Hippocampal formation (tissue), 2 donors: ENCODE results near the gene HEXIM1.
A peak's percentile ranks its signal among the peaks of the same experiment; 100 is the strongest.

Source experiments
- DNase-seq, 2 donors: peaks; one replicate each; lab custom pipeline; 2025; lab: John Stamatoyannopoulos, UW

Gene HEXIM1

GRCh38 chr17:45146890-45147580, 1.2 kb upstream of the HEXIM1 start:
- DNase-seq: no peak

DNA sequence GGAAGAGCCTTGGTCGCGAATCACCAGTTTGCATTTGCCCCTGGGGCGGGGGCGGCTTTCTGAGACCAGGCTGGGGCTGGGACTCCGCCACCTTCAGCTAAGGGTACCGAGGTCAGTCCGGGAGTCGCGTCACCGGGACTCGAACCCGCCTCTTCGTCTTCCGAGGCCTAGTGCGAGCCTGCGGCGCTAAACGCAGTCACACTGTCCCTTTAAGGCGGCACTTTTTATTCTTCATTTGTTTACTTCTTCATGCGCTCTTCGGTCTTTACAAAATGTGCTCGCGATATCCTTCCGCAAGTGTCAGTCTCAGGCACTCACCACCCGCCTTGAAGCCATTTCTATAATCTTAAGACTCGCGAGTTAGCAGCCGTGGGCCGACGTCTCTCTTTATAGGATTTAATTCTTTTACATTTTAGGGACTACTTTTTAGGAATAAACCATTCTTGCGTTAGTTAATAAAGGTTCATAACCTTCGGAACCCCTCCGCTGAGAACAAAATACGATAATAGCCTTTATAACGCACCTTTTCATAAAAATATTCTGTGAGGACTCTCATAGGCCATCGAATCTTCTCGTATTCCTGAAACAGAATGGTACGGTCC, 593 bp upstream of the HEXIM1 start:
- DNase-seq: peak; percentile 78 to 96

DNA sequence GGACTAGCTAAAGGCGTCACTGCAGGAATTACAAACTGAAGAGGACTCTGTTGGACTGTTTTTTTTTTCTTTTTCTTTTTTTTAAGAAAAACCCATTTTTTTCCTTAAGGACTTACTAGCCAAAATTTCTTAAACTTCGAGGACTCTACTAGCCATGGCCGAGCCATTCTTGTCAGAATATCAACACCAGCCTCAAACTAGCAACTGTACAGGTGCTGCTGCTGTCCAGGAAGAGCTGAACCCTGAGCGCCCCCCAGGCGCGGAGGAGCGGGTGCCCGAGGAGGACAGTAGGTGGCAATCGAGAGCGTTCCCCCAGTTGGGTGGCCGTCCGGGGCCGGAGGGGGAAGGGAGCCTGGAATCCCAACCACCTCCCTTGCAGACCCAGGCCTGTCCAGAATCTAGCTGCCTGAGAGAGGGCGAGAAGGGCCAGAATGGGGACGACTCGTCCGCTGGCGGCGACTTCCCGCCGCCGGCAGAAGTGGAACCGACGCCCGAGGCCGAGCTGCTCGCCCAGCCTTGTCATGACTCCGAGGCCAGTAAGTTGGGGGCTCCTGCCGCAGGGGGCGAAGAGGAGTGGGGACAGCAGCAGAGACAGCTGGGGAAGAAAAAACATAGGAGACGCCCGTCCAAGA, 878 bp downstream of the HEXIM1 start:
- peak; percentile 79 to 83 for DNase-seq

DNA sequence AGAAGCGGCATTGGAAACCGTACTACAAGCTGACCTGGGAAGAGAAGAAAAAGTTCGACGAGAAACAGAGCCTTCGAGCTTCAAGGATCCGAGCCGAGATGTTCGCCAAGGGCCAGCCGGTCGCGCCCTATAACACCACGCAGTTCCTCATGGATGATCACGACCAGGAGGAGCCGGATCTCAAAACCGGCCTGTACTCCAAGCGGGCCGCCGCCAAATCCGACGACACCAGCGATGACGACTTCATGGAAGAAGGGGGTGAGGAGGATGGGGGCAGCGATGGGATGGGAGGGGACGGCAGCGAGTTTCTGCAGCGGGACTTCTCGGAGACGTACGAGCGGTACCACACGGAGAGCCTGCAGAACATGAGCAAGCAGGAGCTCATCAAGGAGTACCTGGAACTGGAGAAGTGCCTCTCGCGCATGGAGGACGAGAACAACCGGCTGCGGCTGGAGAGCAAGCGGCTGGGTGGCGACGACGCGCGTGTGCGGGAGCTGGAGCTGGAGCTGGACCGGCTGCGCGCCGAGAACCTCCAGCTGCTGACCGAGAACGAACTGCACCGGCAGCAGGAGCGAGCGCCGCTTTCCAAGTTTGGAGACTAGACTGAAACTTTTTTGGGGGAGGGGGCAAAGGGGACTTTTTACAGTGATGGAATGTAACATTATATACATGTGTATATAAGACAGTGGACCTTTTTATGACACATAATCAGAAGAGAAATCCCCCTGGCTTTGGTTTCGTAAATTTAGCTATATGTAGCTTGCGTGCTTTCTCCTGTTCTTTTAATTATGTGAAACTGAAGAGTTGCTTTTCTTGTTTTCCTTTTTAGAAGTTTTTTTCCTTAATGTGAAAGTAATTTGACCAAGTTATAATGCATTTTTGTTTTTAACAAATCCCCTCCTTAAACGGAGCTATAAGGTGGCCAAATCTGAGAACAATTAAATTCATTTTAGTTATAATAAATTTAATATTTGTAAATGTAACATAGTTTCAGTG, 1.7 kb downstream of the HEXIM1 start:
- peak; percentile 62 to 72 for DNase-seq

DNA sequence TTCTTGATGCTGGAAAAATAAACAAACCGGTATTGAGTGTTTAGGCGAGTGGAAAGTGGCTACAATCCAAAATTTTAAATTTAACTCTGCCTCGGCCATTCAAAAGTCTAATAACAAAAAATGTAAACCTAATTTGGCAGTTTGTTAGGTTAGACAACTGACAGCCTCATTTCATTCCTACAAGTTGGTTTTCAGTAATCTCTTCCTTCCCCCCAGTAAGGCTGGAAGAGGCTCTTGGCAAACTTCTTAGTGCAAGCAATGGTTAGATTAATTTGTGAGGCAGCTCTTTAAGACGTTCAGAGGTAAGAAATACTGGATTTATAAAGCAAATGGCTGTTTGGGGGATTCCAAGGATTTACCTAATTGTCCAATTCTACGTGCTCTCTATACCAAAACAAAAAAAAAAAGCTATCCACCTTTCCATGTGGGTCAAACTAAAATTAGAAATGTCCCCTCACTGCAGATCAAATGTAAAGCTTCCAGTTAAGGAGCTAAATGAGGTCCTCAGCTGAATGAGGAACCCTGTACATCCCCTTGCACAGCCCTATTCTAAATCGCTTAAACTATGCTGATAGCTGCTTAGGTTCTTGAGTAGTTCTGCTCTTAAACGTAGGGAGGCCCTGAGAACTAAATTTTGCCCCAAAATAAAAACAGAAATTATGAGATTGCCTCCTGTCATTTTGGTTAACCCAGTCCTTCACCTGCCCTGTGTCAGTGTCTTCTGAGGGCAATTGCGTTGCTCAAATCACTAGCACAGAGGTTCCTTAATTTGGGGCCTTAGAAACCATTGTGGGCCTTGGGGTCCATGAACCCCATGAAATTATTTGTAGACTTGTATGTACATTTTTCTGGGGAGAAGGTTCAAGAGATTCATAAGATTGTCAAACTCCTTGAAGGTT, 2.9 kb downstream of the HEXIM1 start:
- no peak for DNase-seq

- no peak for DNase-seq
These were observed 6.8 kb downstream of the HEXIM1 start for GRCh38 chr17:45155029-45155428.

- DNase-seq: no peak
These were observed 7.2 kb downstream of the HEXIM1 start for GRCh38 chr17:45155483-45155882.

GRCh38 chr17:45156242-45156641, 8.0 kb downstream of the HEXIM1 start:
- no peak for DNase-seq

DNA sequence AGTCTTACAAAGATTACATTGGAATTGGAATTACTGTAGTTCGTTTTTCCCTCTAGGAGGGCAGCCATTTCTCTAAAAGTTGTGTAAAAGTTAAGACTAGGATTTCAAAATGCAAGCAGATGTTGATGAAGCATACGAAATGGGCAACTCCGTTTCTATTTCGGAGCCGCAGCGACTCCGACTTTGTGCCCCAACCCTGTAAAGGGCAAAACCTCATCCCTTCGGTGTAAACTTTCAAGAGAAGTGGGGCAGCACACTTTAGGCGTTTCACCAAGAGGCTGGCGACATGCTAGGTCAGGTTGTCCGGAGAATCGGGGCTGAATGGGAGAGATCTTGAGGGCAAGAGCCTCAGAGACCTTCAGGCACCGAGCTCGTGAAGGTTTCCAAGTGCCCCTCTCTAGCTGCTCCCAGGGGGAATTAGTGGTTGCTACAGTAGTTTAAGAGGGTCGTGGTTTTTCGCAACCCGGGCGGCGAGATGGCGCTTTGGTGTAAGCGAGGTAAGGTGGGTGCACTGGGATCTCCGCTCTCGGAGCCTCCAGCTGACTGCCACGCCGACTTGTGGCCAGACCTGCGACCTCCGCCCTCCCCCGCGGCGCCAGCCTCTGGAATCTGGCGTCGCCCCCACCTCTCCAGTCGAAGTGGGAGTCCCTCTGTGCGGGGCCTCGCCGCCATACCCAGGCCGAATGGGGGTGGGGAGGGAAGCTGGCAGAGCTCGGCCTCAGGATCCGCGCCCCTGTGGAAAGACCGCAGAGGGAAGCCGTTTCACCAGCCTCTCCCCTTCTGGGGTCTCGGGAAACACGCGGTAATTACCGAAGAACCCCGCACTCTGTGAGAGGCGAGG, 12.4 kb downstream of the HEXIM1 start:
- peak; percentile 47 to 66 for DNase-seq

DNA sequence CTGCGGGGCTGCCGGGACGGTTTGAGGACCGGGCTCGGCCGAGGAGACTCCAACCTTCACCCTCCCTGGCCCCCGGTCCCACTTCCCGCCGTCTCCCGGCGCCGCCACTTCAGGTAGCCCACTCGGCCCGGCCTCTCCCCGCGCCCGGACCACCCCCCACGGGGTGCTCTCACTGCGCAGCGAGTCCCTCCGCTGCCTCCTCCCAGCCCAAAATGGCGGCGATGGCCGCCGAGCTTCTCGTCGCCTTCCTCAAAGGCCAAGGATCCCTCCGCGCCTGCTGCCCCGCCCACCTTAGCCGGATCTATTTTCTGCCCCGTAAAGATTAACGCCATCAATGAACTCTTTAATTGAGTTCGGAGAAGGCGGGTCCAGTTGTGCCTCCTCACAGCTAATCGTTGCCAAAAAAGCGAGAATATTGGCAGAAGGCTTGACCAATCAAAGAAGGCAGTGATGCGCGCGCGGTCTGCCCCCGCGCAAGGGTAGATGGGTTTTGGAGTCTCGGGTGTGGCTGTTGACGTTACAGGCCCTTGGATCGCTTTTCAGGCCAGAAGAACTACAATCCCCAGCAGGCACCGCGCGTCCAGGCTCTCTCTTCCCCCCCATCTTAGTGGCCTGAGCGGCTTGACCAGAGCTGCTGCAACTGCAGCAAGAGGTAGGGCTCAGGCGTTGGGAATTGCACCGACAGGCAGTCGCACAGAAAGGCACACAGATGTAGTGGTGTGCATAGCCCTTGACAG, 13.2 kb downstream of the HEXIM1 start, which contains the start of gene HEXIM2:
TSS of gene HEXIM2 (plus strand) at position 588 of the 737 bp plus-strand sequence. CDS start 919 bp downstream, outside the sequence.
- peak; percentile 99 for DNase-seq

DNA sequence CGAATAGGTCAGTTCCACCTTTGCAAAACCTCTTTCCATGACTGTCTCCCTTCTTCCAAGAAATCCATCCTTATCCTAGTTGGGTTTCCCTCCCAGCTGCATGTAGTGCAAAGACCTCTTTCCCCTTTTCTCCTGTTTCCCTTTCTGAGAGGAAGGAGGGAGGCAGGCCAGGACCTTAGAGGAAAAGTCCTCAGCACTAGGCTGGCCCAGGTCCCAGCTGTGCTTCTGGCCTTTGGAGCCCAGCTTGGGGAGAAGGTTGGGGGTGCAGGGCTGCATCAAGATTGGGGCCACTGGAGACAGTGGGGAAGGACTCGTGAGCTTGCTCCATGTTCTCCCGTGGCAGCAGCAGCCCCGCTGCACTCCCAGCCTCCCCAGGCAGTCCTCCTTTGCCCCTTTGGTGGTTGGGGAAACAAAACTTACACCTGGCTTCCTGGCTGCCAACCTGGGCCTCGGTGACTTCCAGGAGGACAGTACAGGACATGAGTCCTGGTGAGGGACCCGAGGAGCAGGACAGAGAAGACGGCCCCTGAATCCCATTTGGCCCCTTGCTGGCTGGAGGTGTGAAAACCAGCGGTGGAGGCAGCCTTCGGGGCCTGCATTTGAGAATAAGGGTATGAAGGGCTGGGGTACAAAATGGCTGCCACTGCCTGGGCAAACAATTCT, 13.9 kb downstream of the HEXIM1 start:
- DNase-seq: no peak

DNA sequence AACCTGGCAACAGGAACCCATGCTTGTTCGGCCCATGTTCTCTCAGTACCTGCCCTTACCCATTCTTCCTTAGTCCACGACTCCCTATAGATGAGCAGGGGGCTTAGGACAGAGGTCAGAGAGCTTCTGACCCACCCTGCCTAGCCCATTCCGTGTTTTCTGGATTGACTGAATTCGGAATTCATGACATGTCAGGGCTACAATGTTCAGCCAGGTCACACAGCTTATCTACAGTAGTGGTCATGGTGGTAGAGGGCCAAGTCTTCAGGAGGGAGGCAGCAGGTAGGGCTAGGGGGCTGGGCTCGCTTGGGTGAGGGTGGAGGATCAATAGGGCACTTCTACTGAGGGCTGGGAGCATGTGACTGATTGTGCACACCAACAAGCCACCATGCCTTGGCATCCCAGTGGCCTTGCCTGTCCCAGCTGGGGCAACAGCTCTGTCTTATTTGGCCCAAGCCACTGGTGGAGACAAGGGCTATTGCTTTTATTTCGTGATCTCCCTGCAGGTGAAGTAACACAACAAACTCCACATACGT, 16.5 kb downstream of the HEXIM1 start:
- no peak for DNase-seq

DNA sequence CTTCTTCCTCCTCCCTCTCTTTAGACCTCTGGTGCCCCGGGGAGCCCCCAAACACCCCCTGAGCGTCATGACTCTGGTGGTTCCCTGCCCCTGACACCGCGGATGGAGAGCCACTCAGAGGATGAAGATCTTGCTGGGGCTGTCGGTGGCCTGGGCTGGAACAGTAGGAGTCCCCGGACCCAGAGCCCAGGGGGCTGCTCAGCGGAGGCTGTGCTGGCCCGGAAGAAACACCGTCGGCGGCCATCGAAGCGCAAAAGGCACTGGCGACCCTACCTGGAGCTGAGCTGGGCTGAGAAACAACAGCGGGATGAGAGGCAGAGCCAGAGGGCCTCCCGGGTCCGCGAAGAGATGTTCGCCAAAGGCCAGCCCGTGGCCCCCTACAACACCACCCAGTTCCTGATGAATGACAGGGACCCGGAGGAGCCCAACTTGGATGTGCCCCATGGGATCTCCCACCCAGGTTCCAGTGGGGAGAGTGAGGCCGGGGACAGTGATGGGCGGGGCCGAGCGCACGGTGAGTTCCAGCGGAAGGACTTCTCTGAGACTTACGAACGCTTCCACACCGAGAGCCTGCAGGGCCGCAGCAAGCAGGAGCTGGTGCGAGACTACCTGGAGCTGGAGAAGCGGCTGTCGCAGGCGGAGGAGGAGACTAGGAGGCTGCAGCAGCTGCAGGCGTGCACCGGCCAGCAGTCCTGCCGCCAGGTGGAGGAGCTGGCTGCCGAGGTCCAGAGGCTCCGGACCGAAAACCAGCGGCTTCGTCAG, 20.9 kb downstream of the HEXIM1 start:
- no peak for DNase-seq

GRCh38 chr17:45170280-45170930, 22.1 kb downstream of the HEXIM1 start:
- no peak for DNase-seq

DNA sequence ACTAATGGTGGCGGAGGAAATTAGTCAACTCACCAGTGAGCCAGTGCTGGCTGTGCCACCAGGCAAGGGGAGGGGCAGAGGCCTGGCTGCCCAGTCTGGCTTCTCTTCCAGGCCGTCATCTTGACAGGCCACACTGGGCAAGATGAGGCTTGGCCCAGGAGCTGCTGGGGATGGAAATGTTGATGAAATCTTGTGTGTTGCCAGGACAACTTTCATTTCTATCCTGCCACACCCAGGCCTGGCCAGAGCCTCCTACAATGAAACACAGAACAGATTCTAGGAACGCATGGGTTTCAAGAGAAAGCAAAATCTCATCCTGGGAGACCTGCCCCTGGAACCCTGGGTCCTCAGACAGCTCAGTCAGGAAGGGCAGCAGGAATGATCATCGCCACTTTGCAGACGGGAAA, 22.7 kb downstream of the HEXIM1 start:
- no peak for DNase-seq

DNA sequence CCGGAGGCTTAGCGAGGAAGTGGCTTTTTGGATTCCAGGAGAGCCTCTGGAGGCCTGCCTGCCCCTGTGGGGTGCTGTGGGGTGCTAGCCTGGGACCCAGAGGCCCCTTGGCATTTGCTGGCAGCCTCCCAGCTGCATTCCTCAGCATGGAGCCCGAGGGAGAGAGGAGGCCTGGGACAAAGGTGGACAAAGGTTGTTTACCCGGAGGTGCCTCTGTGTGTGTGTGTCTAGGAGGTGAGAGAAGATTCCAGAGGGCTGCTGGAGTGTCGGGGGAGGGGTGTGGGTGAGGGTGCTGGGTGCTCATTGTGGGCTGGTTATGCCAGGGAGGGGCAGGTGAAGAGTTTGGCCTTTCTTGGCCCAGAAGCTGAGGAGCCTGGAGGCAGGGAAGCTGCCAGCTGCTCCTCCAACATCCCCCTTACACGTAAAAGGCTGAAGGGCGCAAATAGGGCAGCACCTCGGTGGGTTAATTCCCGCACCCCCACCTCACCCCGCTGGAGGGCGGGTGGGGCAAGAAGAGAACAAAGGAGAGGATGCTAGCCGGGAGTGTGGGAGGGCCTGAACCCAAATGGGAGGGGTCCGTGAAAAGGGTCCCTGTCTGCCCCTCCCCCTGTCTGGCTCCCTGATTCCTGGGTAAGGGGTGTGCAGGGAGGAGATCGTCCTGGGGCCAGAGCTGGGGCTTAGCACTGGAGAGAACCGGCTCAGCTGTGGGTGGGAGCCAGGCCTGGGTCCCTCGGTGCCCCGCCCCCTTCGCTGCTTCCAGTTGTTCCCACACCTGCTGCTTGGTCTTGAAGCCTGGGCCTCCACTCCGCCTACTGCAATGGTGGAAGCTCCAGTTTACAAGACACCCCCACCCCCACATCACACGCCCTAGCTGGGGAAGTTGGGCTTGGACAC, 23.3 kb downstream of the HEXIM1 start:
- DNase-seq: no peak
